GM19372 (cell line): ENCODE data around the gene SLC19A2.
"Not testable (repeated sequence)": the region's sequence is repeated elsewhere in the genome, so short reads cannot be mapped to it uniquely, and the experiment has no call there.

Source experiments
- ATAC-seq: cut with Tn5 transposase; IDR thresholded peaks from one replicate; pipeline ENCODE4 v1.9.1; 2021; ENCODE audit warnings: mild to moderate bottlenecking, low read depth, moderate library complexity; ENCODE audit not compliant: unreplicated experiment

SLC19A2 gene

DNA sequence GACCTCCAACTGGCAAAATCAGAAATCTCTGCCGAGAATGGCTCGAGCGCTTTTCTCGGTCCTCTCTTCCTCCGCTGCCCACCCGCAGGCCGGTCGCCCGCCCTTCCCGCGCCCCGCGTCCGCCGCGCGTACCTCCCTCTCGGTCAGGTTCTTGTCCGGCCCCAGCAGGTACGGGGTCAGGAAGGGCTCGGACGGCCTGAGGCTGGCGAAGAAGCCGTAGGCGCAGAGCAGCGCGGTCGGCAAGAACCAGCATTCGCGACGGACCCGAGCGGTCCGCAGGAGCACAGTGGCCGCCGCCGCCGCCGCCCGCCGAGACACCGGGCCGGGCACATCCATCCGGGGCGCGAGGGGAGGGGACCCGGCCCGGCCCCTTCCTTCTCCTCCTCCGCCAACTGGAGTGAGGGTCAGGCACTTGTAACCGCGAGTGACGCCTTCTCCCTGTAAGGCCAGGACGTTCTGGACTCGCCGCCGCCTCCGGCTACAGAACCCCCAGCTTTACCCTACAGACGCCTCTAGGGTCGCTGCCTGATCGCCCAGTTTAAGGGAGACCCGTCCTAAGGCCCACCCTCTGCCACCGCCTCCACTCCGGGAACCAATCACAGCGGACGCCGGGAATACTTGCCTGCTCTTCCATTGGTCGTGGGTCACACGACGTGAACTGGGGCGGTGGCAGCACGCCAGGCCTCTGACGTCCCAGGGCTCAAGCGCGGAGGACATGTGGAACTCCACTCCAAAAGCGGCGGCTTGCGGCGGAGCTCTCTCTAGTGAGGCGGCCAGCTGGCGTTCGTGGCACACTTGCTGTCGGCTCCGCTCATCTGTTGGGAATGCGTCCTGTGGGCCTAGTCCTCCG lies at the start of gene SLC19A2:
TSS of gene SLC19A2 (minus strand) at position 514 of the 850 bp plus-strand sequence. CDS start at position 336, 178 bp downstream.
- peak; percentile 98 for ATAC-seq

- no peak for ATAC-seq
Observed at GRCh38 chr1:169534653-169535052, 48.9 kb upstream of the SLC19A2 start.

DNA sequence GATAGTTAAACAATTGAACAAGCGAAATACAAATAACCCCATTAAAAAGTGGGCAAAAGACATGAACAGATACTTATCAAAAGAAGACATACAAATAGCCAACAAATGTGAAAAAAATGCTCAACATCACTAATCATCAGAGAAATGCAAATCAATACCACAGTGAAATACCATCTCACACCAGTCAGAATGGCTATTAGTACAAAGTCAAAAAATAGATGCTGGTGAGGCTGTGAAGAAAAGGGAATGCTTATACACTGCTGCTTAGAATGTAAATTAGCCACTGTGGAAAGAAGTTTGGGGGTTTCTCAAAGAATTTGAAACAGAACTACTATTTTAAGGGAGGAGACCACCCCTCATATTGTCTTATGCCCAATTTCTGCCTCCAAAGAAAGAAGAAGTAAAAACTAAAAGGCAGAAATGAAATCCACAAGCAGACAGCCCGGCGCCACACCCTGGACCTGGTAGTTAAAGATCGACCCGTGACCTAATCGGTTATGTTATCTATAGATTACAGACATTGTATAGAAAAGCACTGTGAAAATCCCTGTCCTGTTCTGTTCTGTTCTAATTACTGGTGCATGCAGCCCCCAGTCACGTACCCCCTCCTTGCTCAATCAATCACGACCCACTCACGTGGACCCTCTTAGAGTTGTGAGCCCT lies 47.9 kb upstream of the SLC19A2 start:
- ATAC-seq: not testable (repeated sequence)

GRCh38 chr1:169530448-169530847 lies 44.7 kb upstream of the SLC19A2 start:
- no peak for ATAC-seq

DNA sequence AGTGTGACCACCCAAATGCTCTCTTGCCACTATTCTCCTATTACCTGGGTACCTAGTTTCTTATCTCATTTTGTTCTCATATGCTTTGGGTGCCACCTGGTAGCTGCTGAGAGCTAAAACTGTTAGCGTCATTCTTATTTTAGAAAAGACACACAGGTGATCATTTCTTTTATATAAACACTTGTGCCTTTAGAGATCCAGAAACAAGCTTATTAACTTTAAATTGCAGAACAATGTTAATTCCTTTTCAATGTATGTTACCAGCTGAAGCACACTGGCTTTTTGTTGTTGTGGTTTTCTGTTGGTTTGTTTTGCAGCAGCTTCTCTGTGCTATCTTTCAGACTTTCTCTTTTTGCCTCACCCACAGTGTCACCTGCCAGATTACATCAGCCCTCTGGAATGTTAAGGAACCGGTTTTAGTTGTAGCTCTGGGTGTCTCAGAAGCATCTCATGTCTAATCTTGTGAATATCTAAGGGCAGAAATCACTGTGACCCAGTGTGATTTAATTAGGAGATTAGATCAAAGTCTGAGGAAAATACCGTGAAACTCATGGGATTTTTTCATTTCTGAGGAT lies 43.4 kb upstream of the SLC19A2 start:
- ATAC-seq: no peak

- ATAC-seq: no peak
Observed at GRCh38 chr1:169528215-169529067, 42.7 kb upstream of the SLC19A2 start.

DNA sequence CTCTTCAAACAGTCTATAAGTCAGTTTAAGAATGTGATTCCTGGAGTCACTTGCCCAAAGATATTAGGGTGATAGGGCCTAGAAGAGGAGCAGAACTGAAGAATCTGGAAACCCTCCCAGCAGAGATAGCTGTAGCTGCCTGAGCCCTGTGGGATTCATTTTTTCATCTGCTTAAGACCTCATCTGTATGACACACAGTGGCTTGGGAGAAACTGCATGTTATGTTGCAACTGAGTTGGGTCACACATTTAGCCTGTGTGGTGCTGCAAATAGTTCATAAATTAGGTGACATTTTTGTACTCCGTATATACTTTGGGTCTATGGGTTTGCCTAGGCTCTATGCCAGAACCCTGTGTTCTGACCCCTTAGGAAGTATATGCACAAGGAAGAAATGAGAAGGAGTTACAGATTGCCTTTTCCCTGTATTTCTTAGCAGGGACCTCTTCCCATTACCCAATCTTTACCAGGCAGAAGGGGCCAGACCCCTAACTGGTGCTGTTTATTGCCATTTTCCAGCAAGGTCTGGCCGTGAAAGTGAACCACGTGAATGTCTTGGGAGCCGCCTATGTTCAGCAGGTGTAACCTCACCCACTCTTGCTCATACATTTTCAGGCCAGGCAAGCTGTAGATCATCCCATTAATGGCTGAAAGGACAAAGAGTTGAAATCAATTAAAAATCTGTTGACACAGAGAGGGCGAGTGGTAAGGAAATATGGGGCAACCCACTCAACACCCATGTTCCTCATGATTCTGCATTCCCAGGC lies 41.9 kb upstream of the SLC19A2 start:
- ATAC-seq: no peak

DNA sequence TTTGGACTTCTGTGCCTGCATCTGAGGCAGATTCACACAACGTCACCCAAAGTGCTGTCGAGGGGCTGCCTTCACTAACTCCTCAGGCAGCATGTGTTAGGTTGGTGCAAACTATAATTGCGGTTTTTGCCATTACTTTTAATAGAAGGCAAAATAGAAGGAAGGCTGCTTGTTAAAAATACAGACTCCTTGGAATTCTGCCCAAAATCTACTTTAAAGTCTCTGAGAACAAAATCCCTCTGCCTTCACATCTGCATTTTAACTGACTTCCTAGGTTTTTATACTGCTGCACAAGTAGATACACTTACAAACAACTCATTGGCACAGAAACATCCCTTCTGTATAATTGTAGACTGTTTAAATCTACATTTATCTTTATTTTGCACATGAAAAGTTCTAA lies 41.3 kb upstream of the SLC19A2 start:
- no peak for ATAC-seq

- no peak for ATAC-seq
Observed at GRCh38 chr1:169526120-169526832, 40.5 kb upstream of the SLC19A2 start.

GRCh38 chr1:169525391-169525790 lies 39.6 kb upstream of the SLC19A2 start:
- no peak for ATAC-seq

DNA sequence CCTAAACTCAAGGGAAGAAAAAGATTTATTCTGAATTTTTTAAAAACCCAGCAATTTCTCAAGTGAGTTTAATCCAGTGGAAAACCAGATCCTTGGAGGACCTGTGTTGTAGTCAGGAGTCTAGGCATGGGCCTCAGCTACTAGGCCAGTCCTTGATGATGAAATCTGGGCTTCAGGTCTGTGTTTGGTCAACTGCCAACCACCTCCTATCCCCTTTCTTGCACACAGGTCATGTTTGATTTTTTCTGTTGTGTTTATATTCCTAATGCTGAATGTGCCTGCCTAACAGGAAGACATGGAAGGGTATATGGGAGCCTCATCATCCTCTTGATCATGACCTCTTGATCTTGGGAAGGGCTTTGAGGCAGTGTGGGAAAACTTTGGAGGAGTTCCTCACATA lies 38.2 kb upstream of the SLC19A2 start:
- ATAC-seq: no peak

DNA sequence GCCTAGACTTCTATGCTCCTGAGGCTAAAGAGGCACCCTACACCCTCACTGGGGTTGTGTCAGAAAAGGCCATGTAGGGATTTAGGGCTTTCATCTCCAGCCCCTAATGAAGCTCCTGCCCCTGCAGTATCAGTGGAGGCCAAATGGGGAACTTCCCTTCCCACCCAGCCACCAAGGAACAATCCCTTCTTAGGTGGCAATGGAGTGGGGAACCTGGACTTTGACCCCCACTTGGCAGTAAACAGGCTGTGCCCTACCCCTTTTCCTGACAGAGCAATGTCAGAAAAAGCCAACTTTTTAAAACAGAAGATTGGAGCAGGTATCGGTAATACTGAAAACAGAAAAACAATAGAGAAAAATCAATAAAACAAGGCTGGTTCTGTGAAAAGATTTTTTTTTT lies 35.5 kb upstream of the SLC19A2 start:
- ATAC-seq: no peak

GRCh38 chr1:169517558-169518186 lies 31.9 kb upstream of the SLC19A2 start:
- no peak for ATAC-seq

DNA sequence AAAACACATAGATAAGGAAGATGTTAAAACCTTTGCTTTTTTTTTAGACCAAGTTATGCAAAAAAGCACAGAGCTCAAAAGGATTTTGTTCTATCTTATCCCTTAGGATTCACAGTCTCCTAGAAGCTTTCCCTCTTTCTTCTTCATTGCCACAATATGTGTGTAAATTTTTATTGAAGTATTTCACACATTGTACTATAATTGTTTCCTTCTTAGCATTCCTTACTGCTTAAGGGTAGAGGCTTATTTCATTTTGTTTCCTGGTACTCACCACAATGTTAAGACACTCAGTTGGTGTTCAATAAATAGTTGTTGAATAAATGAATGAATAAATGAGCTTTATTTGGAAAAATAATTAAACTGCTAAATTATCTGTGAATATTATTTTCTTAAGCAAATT lies 29.9 kb upstream of the SLC19A2 start:
- ATAC-seq: no peak

DNA sequence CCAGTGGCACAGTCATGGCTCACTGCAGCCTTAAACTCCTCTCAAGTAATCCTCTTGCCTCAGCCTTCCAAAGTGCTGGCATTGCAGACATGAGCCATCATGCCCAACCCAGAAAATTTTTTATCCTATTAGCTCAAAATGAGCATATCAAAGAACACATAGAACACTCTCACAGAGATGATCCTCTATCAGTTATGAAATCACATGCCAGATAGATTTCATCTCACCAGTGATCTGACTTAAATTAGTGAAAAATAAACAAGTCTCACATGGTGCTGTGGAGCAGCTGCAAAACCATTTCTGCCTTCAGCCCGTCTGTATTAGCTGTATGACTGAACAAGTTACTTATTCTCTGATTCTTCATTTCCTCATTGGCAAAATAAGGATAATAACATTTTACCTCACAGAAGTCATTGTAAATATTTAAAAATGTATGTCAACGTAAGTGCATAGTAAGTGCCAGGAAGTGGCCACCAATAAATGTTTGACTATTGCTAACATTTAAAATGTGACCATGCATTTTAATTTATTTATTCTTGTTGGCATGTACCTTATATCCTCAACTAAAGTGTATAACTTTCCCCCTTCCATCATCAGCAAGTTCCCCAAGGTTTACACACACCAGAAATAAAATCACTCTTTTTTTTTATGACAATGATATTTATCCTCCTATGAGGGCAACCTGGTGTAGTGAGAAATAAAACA lies 29.0 kb upstream of the SLC19A2 start:
- ATAC-seq: no peak

- no peak for ATAC-seq
Observed at GRCh38 chr1:169513208-169513607, 27.5 kb upstream of the SLC19A2 start.

- ATAC-seq: no peak
Observed at GRCh38 chr1:169511316-169512005, 25.7 kb upstream of the SLC19A2 start.

GRCh38 chr1:169510060-169510459 lies 24.3 kb upstream of the SLC19A2 start:
- ATAC-seq: no peak
